ENCODE data around the gene RBFOX1.

RBFOX1 gene

GRCh38 chr16:7334801-7335560 lies 2.3 kb downstream of the RBFOX1 start:
- no peak for DNase-seq (ENCODE audit: low spot score)

GRCh38 chr16:7335991-7336634 lies 3.5 kb downstream of the RBFOX1 start:
- DNase-seq (ENCODE audit: low spot score): no peak

GRCh38 chr16:7336742-7337141 lies 4.1 kb downstream of the RBFOX1 start:
- no peak for DNase-seq (ENCODE audit: low spot score)

- DNase-seq (ENCODE audit: low spot score): no peak
These were observed 6.2 kb downstream of the RBFOX1 start for GRCh38 chr16:7338826-7339225.

GRCh38 chr16:7339700-7340099 lies 7.1 kb downstream of the RBFOX1 start:
- no peak for DNase-seq (ENCODE audit: low spot score)

- DNase-seq (ENCODE audit: low spot score): no peak
These were observed 8.3 kb downstream of the RBFOX1 start for GRCh38 chr16:7340938-7341337.

GRCh38 chr16:7342598-7342997 lies 10.0 kb downstream of the RBFOX1 start:
- DNase-seq (ENCODE audit: low spot score): no peak

GRCh38 chr16:7343243-7343642 lies 10.6 kb downstream of the RBFOX1 start:
- DNase-seq (ENCODE audit: low spot score): no peak

- DNase-seq (ENCODE audit: low spot score): no peak
These were observed 12.5 kb downstream of the RBFOX1 start for GRCh38 chr16:7344830-7345780.

- DNase-seq (ENCODE audit: low spot score): no peak
These were observed 18.2 kb downstream of the RBFOX1 start for GRCh38 chr16:7350806-7351205.

GRCh38 chr16:7351610-7352510 lies 19.2 kb downstream of the RBFOX1 start:
- DNase-seq (ENCODE audit: low spot score): no peak

- DNase-seq (ENCODE audit: low spot score): no peak
These were observed 23.1 kb downstream of the RBFOX1 start for GRCh38 chr16:7355758-7356157.

GRCh38 chr16:7361416-7362129 lies 28.9 kb downstream of the RBFOX1 start:
- DNase-seq (ENCODE audit: low spot score): no peak

- DNase-seq (ENCODE audit: low spot score): no peak
These were observed 29.6 kb downstream of the RBFOX1 start for GRCh38 chr16:7362231-7362630.

- DNase-seq (ENCODE audit: low spot score): no peak
These were observed 31.1 kb downstream of the RBFOX1 start for GRCh38 chr16:7363422-7364417.

GRCh38 chr16:7366041-7366440 lies 33.4 kb downstream of the RBFOX1 start:
- no peak for DNase-seq (ENCODE audit: low spot score)

GRCh38 chr16:7366993-7367880 lies 34.6 kb downstream of the RBFOX1 start:
- no peak for DNase-seq (ENCODE audit: low spot score)

GRCh38 chr16:7369204-7369603 lies 36.6 kb downstream of the RBFOX1 start:
- DNase-seq (ENCODE audit: low spot score): no peak

- no peak for DNase-seq (ENCODE audit: low spot score)
These were observed 39.5 kb downstream of the RBFOX1 start for GRCh38 chr16:7372095-7372494.

Measured in GM03348 (cell line).